ENCODE measurements around the gene NFE2L3.
A peak's percentile ranks its signal among the peaks of the same experiment; 100 is the strongest.
"Not testable (repeated sequence)": the region's sequence is repeated elsewhere in the genome, so short reads cannot be mapped to it uniquely, and the experiment has no call there.

The NFE2L3 gene

GRCh38 chr7:26190417-26190869 is 38.4 kb downstream of the NFE2L3 start:
- Histone ChIP-seq H3K27me3 (no peaks in the 10 kb centered on the region), H3K4me2 (no peak overlapping the region), H3K36me3 (peaks cover 75 to 97% (median 83%) of the 10 kb centered on the region in 11 experiments), H3K4me3 (no peak overlapping the region), H3K27ac (no peak overlapping the region), H3K9ac (no peak overlapping the region), H4K20me1 (peaks cover 97 to 100% (median 100%) of the 10 kb centered on the region in 11 experiments), H3K9me3 (replicated peaks in 1 of 11) (no peaks in the 10 kb centered on the region), H3K4me1 (peaks cover 30 to 52% (median 36%) of the 10 kb centered on the region in 10 experiments)
- TF ChIP-seq Cebpa-rat (IDR thresholded peaks at IDR 0.05): no peak

DNA sequence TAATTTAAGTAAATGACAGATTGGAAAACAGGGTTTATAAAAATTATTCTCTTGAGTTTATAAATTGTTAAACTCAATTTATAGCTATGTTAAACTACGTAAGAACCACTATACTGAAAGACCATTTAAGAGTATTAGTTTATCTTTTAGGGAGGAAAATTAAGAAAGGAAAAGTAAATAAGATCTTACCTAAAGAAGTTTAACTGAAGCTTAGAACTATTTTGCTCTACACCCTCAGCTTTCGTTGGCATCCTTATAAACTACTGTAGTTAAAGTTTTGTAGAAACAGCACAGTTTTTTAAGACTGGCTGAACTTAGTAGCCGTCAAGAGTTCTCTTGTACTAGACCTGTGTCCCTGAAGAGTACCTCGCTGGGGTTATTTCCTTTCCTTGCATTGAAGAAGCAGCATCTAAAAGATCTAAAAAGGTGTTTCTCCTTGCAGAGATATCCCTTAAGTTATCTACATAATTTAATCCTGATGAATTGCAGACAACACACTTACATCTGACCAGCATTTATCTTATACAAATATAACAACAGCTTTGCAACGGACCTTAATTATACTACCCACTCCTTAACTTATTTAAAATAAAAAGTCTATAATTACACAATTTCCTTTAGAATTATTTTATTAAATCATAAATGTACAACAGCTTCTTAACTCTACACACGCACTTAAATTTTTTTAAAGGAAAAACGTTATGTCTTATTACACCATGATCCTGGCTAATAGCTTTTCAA is 39.4 kb downstream of the NFE2L3 start:
- Histone ChIP-seq H3K27me3 (no peaks in the 10 kb centered on the region), H3K4me2 (peak overlapping the region in 1 of 11 experiments; percentile 97; a peak in 2 of 22 replicates), H3K4me3 (no peak overlapping the region), H3K9ac (no peak overlapping the region), H3K36me3 (peaks cover 84 to 100% (median 93%) of the 10 kb centered on the region in 11 experiments), H3K27ac (no peak overlapping the region), H3K9me3 (replicated peaks in 1 of 11) (no peaks in the 10 kb centered on the region), H4K20me1 (peaks cover 98 to 100% (median 100%) of the 10 kb centered on the region in 11 experiments), H3K4me1 (peaks cover 40 to 62% (median 46%) of the 10 kb centered on the region in 10 experiments)
- no peak for TF ChIP-seq Cebpa-rat (IDR thresholded peaks at IDR 0.05)

- Histone ChIP-seq H3K4me1 (peaks cover 44 to 68% (median 52%) of the 10 kb centered on the region in 10 experiments), H3K4me3 (no peak overlapping the region), H3K27ac (0 out of 22 replicates have a peak overlapping the region, but pooled peaks of 1 of the 11 experiments have one; percentile 1), H4K20me1 (peaks cover 98 to 100% (median 100%) of the 10 kb centered on the region in 11 experiments), H3K9me3 (replicated peaks in 1 of 11) (no peaks in the 10 kb centered on the region), H3K36me3 (peaks cover 89 to 100% (median 99%) of the 10 kb centered on the region in 11 experiments), H3K27me3 (no peaks in the 10 kb centered on the region), H3K4me2 (peak overlapping the region in 7 of 11 experiments; percentile 84 to 97 (median 87); a peak in 9 of 22 replicates), H3K9ac (no peak overlapping the region)
- no peak for TF ChIP-seq Cebpa-rat (IDR thresholded peaks at IDR 0.05)
These were observed 40.0 kb downstream of the NFE2L3 start for GRCh38 chr7:26191974-26192479.

GRCh38 chr7:26192485-26193087 is 40.6 kb downstream of the NFE2L3 start:
- Histone ChIP-seq H3K4me3 (0 out of 20 replicates have a peak overlapping the region, but pooled peaks of 1 of the 10 experiments have one; percentile 3), H3K27me3 (no peaks in the 10 kb centered on the region), H3K36me3 (peaks cover 94 to 100% (median 98%) of the 10 kb centered on the region in 11 experiments), H4K20me1 (peaks cover 98 to 100% (median 100%) of the 10 kb centered on the region in 11 experiments), H3K9me3 (replicated peaks in 1 of 11) (no peaks in the 10 kb centered on the region), H3K9ac (no peak overlapping the region), H3K4me2 (peak overlapping the region; percentile 81 to 97 (median 87); a peak in 20 of 22 replicates), H3K4me1 (peaks cover 47 to 72% (median 55%) of the 10 kb centered on the region in 10 experiments), H3K27ac (peak overlapping the region in 2 of 11 experiments; percentile 1 to 2; a peak in 2 of 22 replicates)
- no peak for TF ChIP-seq Cebpa-rat (IDR thresholded peaks at IDR 0.05)

DNA sequence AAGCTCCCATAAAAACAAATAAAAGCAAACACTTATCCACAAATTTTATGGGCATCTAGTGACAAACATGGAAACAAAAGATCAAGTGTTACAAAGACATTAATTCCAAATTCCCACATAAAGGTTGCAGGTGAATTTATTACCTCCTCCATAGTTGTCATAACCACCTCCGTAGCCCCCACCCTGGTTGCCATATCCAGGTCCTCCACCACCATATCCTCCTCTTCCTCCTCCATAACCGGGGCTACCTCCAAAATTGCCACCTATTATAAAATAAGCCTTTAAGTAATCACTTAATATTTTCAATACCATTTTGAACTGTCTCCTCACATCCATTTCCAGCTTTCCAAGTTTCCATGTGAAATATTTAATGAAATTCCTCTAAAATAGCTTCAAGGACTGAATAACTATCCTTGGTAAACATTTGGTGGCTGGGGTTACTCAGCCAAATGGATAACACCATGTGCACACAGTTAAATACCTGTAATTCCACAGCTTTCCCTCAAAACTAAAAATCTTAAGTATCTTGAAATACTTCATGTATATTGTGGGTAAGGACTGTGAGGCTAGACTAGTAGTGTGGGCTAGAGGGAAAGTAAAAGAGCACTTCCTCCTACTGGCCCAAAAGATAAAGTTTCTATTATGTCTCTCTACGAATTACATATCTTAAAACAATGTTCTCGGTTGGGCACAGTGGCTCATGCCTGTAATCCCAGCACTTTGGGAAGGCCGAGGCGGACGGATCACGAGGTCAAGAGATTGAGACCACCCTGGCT is 41.6 kb downstream of the NFE2L3 start:
- H3K4me3 ChIP-seq: peak overlapping the region in 7 of 10 experiments; percentile 3 to 96 (median 28); a peak in 6 of 20 replicates

DNA sequence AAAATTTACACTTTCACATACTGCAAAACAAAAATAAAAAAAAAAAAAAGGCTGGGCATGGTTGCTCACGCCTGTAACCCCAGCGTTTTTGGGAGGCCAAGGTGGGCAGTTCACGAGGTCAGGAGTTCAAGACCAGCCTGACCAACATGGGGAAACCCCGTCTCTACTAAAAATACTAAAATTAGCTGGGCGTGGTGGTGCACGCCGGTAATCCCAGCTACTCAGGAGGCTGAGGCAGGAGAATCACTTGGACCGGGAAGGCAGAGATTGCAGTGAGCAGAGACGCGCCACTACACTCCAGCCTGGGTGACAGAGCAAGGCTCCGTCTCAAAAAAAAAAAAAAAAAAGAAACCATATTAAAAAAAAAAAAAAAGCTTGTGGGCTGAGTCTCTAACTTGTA is 42.8 kb downstream of the NFE2L3 start:
- H3K9me3 ChIP-seq (replicated peaks in 1 of 11); H3K27me3 ChIP-seq: not testable (repeated sequence)
- H3K27ac ChIP-seq: peak overlapping the region in 1 of 11 experiments; percentile 22; a peak in 1 of 22 replicates
- peak overlapping the region; percentile 81 to 97 (median 87) for H3K4me2 ChIP-seq
- peak overlapping the region in 4 of 11 experiments; percentile 13 to 41 (median 36); a peak in 7 of 22 replicates for H3K9ac ChIP-seq
- H3K4me3 ChIP-seq: peak overlapping the region in 7 of 10 experiments; percentile 14 to 96 (median 84); a peak in 8 of 20 replicates
- H3K36me3 ChIP-seq: peaks cover 88 to 100% (median 97%) of the 10 kb centered on the region in 11 experiments
- H4K20me1 ChIP-seq: peaks cover 98 to 100% (median 100%) of the 10 kb centered on the region in 11 experiments
- H3K4me1 ChIP-seq: peaks cover 47 to 64% (median 55%) of the 10 kb centered on the region in 10 experiments

More for the DNA sequence above, 41.6 kb downstream of the NFE2L3 start:
- no peaks in the 10 kb centered on the region; a peak in 1 of 22 replicates for H3K9me3 ChIP-seq (replicated peaks in 1 of 11)
- H3K4me2 ChIP-seq: peak overlapping the region; percentile 81 to 97 (median 87)
- peak overlapping the region in 3 of 11 experiments; percentile 5 to 22 (median 11); a peak in 1 of 22 replicates for H3K27ac ChIP-seq
- peak overlapping the region in 3 of 11 experiments; percentile 5 to 38 (median 13); a peak in 5 of 22 replicates for H3K9ac ChIP-seq
- peaks cover 47 to 68% (median 55%) of the 10 kb centered on the region in 10 experiments for H3K4me1 ChIP-seq
- H4K20me1 ChIP-seq: peaks cover 98 to 100% (median 100%) of the 10 kb centered on the region in 11 experiments
- no peak for TF ChIP-seq Cebpa-rat (IDR thresholded peaks at IDR 0.05)
- H3K36me3 ChIP-seq: peaks cover 92 to 100% (median 97%) of the 10 kb centered on the region in 11 experiments
- no peaks in the 10 kb centered on the region for H3K27me3 ChIP-seq

- peak overlapping the region in 8 of 10 experiments; percentile 14 to 97 (median 88); a peak in 8 of 20 replicates for H3K4me3 ChIP-seq
- no peaks in the 10 kb centered on the region; a peak in 1 of 22 replicates for H3K9me3 ChIP-seq (replicated peaks in 1 of 11)
- H3K4me1 ChIP-seq: peaks cover 47 to 64% (median 55%) of the 10 kb centered on the region in 10 experiments
- peak overlapping the region in 4 of 11 experiments; percentile 17 to 98 (median 40); a peak in 4 of 22 replicates for H3K9ac ChIP-seq
- H4K20me1 ChIP-seq: peaks cover 96 to 100% (median 100%) of the 10 kb centered on the region in 11 experiments
- peak overlapping the region; percentile 81 to 97 (median 87) for H3K4me2 ChIP-seq
- peaks cover 84 to 96% (median 93%) of the 10 kb centered on the region in 11 experiments for H3K36me3 ChIP-seq
- no peak overlapping the region for H3K27ac ChIP-seq
- H3K27me3 ChIP-seq: no peaks in the 10 kb centered on the region
- TF ChIP-seq Cebpa-rat (IDR thresholded peaks at IDR 0.05): no peak
These were observed 43.2 kb downstream of the NFE2L3 start for GRCh38 chr7:26195182-26195581.

All from BLaER1 treated with 17β-estradiol and CSF1 and Interleukin-3, amounts not matched to agents 10 nM and 100 nM (cell line).